Endothelial cell of hepatic sinusoid (primary cell): ENCODE data around the gene C16orf95.

ENCODE experiments used
- in situ Hi-C: cut with HindIII; loops from 2 replicates; pipeline ENCODE4 v1.10.0; 2017; ENCODE audit warnings: low sequenced_read_pairs

Gene C16orf95

GRCh38 chr16:87333581-87334331 is 16.6 kb upstream of the C16orf95 start:
- in situ Hi-C loops, result no loop called here

- in situ Hi-C loops, result no loop called here
Measured at GRCh38 chr16:87333101-87333500, 15.9 kb upstream of the C16orf95 start.

GRCh38 chr16:87332150-87332549 is 15.0 kb upstream of the C16orf95 start:
- in situ Hi-C loops, result no loop called here

- in situ Hi-C loops, result no loop called here
Measured at GRCh38 chr16:87331241-87331801, 14.1 kb upstream of the C16orf95 start.

- in situ Hi-C loops, result no loop called here
Measured at GRCh38 chr16:87330646-87331045, 13.5 kb upstream of the C16orf95 start.

- in situ Hi-C loops, result no loop called here
Measured at GRCh38 chr16:87330257-87330624, 13.0 kb upstream of the C16orf95 start.

GRCh38 chr16:87329436-87330256 is 12.5 kb upstream of the C16orf95 start:
- in situ Hi-C loops, result no loop called here

- in situ Hi-C loops, result no loop called here
Measured at GRCh38 chr16:87328846-87329245, 11.7 kb upstream of the C16orf95 start.

GRCh38 chr16:87327798-87328495 is 10.8 kb upstream of the C16orf95 start:
- in situ Hi-C loops, result no loop called here

- in situ Hi-C loops, result no loop called here
Measured at GRCh38 chr16:87326151-87326571, 9.0 kb upstream of the C16orf95 start.

- in situ Hi-C loops, result no loop called here
Measured at GRCh38 chr16:87325423-87325858, 8.2 kb upstream of the C16orf95 start.

- in situ Hi-C loops, result no loop called here
Measured at GRCh38 chr16:87324411-87325275, 7.5 kb upstream of the C16orf95 start.

GRCh38 chr16:87323727-87324410 is 6.7 kb upstream of the C16orf95 start:
- in situ Hi-C loops, result no loop called here

- in situ Hi-C loops, result no loop called here
Measured at GRCh38 chr16:87322833-87323726, 5.9 kb upstream of the C16orf95 start.

- in situ Hi-C loops, result no loop called here
Measured at GRCh38 chr16:87322360-87322759, 5.2 kb upstream of the C16orf95 start.

- in situ Hi-C loops, result no loop called here
Measured at GRCh38 chr16:87321336-87322107, 4.3 kb upstream of the C16orf95 start.

GRCh38 chr16:87320510-87321227 is 3.5 kb upstream of the C16orf95 start:
- in situ Hi-C loops, result no loop called here
